Measurements from ENCODE around the gene GPANK1. TPM values are rescaled to one million over a fixed set of nuclear protein-coding genes. Genes with fewer than 3 reads are reported as not detected.

Gene GPANK1
- total and polyA plus RNA-seq, 2 of the 4 experiments (the other 2 are of a cell fraction): 6.1 to 13.8 TPM

DNA sequence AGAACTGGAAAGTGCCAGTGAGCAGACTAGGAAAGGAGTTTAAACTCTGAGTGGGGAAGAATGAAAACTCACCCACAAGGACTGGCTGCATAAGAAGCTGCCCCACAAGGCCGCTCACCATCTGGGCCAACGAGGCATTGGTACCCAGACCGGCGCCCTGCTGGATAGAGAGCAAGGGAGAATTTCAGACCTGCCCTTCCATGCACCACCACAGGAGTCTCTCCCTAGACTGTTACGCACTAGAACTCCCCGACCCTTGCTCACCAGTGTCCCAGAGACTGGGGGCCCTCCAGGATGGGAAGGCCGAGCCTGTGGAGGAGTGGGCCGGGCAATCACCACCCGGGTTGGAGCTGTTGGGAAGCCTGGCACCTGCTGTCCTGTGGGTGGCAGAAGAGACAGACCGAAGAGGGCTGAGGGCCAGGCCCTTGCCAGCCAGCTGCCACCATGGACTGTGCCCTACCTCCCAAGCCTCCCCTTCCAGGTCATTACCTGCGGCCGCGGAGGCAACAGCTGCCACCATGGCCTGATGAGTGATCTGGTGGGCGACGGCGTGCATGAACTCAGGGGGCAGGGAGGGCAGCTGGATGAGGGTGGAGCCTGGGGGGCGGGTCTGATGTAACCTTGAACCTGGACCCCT, 20.9 kb downstream of the GPANK1 start:
- Histone ChIP-seq H3K14ac (replicated peaks; ENCODE audit: low read depth, low read length) (no peak overlapping the region), H4K5ac (ENCODE audit: low read depth, low read length) (no peak overlapping the region), H3K56ac (ENCODE audit: extremely low read depth, insufficient read depth, low read length) (no peak overlapping the region), H2BK20ac (ENCODE audit: low read depth, low read length) (no peak overlapping the region), H3K23ac (ENCODE audit: low read depth, low read length) (no peak overlapping the region), H3K27ac (ENCODE audit: insufficient read depth, low read length) (no peak overlapping the region), H4K20me1 (ENCODE audit: insufficient read depth, low read length) (peaks cover 5% of the 10 kb centered on the region; the same call in 1 of the 2 replicates), H2BK120ac (ENCODE audit: low read depth, low read length) (no peak overlapping the region), H2BK15ac (ENCODE audit: low read depth, low read length) (no peak overlapping the region), H4K8ac (ENCODE audit: low read depth in 2 of 2, low read length in 2 of 2) (no peak overlapping the region), H2AK9ac (replicated peaks; ENCODE audit: low read depth, low read length, poor library complexity) (no peak overlapping the region), H3K9ac (ENCODE audit: low read depth, low read length) (no peak overlapping the region), H3K79me1 (ENCODE audit: low read depth in 1 of 2, low read length in 2 of 2) (peaks cover 10 to 19% of the 10 kb centered on the region in 2 experiments; a peak in 3 of 4 replicates), H2AFZ (replicated peaks; ENCODE audit: low read length, poor library complexity) (no peak overlapping the region), H4K91ac (ENCODE audit: insufficient read depth, low read depth, low read length) (no peak overlapping the region), H3K36me3 (ENCODE audit: control insufficient read depth, insufficient read depth, low read length) (peaks cover 83% of the 10 kb centered on the region), H3K27me3 (ENCODE audit: control insufficient read depth, insufficient read depth, low read length) (no peaks in the 10 kb centered on the region), H3K4ac (ENCODE audit: low read depth, low read length) (no peak overlapping the region), H3K4me3 (ENCODE audit: insufficient read depth, low read depth, low read length) (no peak overlapping the region), H3K4me1 (ENCODE audit: control insufficient read depth, insufficient read depth, low read length) (no peaks in the 10 kb centered on the region; the same call in 1 of the 2 replicates), H3K9me3 (ENCODE audit: control insufficient read depth, insufficient read depth, low read length) (no peaks in the 10 kb centered on the region), H3K18ac (ENCODE audit: low read depth, low read length) (no peak overlapping the region), H3K4me2 (ENCODE audit: low read depth, low read length) (no peak overlapping the region), H2AK5ac (ENCODE audit: low read depth, low read length) (no peak overlapping the region), H2BK5ac (ENCODE audit: low read depth, low read length, poor library complexity, severe bottlenecking) (no peak overlapping the region), H3K9me1 (ENCODE audit: insufficient read depth, low read length) (0 out of 2 replicates have a peak, but pooled peaks cover 3% of the 10 kb centered on the region)
- POLR2A ChIA-PET (ENCODE audit: unreplicated experiment): no interaction called here
- BruUV-seq (replicated peaks): no TSS peak
- CTCF ChIA-PET: no interaction called here
- dilution Hi-C loops (cut with HindIII; ENCODE audit: low sequenced_read_pairs, unreplicated experiment) (no loop called here), in situ Hi-C loops (cut with MboI; ENCODE audit: low sequenced_read_pairs) (no loop called here), intact Hi-C loops (cut with micrococcal nuclease) (no loop called here)
- ATAC-seq (ENCODE audit: low read depth) (no peak), DNase-seq (no peak)
- 83% methylated on average over 1 of the region's 17 CpGs; no CpG with 5 or more reads in 1 of the 2 experiments for WGBS, 2 experiments (ENCODE audit: extremely low coverage in 2 of 2, insufficient read length in 1 of 2)
- TF ChIP-seq MAFK (IDR thresholded peaks at IDR 0.05; ENCODE audit: low read depth, low read length) (no peak), CTCF (conservative IDR thresholded peaks at IDR 0.05; ENCODE audit: low read depth, low read length) (no peak), MXI1 (IDR thresholded peaks at IDR 0.05; ENCODE audit: borderline replicate concordance, low read depth, low read length) (no peak), CHD1 (IDR thresholded peaks at IDR 0.05; ENCODE audit: low read depth, low read length) (no peak), RFX5 (IDR thresholded peaks at IDR 0.05; ENCODE audit: low read depth, low read length) (no peak), BHLHE40 (IDR thresholded peaks at IDR 0.05; ENCODE audit: low read depth, low read length) (no peak), FOS (IDR thresholded peaks at IDR 0.05; ENCODE audit: low read depth, low read length) (no peak), SMC3 (IDR thresholded peaks at IDR 0.05; ENCODE audit: low read depth, low read length) (no peak), MAZ (IDR thresholded peaks at IDR 0.05; ENCODE audit: borderline replicate concordance, low read depth, low read length) (no peak), RCOR1 (IDR thresholded peaks at IDR 0.05; ENCODE audit: insufficient replicate concordance, low read length) (no peak), USF2 (IDR thresholded peaks at IDR 0.05; ENCODE audit: low read depth, low read length) (no peak)
- TF ChIP-seq, protein P1, sequence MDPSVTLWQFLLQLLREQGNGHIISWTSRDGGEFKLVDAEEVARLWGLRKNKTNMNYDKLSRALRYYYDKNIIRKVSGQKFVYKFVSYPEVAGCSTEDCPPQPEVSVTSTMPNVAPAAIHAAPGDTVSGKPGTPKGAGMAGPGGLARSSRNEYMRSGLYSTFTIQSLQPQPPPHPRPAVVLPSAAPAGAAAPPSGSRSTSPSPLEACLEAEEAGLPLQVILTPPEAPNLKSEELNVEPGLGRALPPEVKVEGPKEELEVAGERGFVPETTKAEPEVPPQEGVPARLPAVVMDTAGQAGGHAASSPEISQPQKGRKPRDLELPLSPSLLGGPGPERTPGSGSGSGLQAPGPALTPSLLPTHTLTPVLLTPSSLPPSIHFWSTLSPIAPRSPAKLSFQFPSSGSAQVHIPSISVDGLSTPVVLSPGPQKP (IDR thresholded peaks at IDR 0.05; ENCODE audit: borderline replicate concordance, low read depth, low read length): no peak

Data from IMR-90 (cell line).